Panc1 (cell line): ENCODE data around the gene GPC6. TPM values are rescaled to one million over a fixed set of nuclear protein-coding genes. Genes with fewer than 3 reads are reported as not detected.

Experiments used
- ATAC-seq: fragments of 200-7000 bp; cut with Tn5 transposase; 2 replicates; pipeline ENCODE4 v1.9.1; 2020; ENCODE audit warnings: mild to moderate bottlenecking, moderate library complexity
- BruUV-seq: library from RNA; stranded (reverse); fragments of 400-500 nt; replicated peaks from 2 replicates; lab custom pipeline; 2021; lab: Mats Ljungman, UMichigan
- CTCF ChIA-PET: fragments of 300-600 bp; sonication (Branson Sonifier 250); formaldehyde crosslinking; loops from one replicate; lab custom pipeline; 2022; ENCODE audit warnings: antibody characterized with exemption; lab: Charles Lee
- POLR2A ChIA-PET: fragments of 300-600 bp; sonication (Branson Sonifier 250); formaldehyde crosslinking; loops from one replicate; lab custom pipeline; 2022; ENCODE audit warnings: antibody characterized with exemption; lab: Charles Lee
- DNase-seq: peaks from one replicate; pipeline ENCODE4 v3.0.0-alpha.2; 2010; ENCODE audit warnings: low read depth, low spot score
- H3K27ac ChIP-seq: 2 replicates; pipeline ENCODE4 v1.5.1; 2011; ENCODE audit warnings: mild to moderate bottlenecking, low read length, inconsistent platforms
- H3K27me3 ChIP-seq: fragments of 200-500 bp; sonication (Bioruptor generic); 2 replicates; pipeline ENCODE4 v1.6.0; 2014; ENCODE audit warnings: low read length, inconsistent platforms; ENCODE audit not compliant: control insufficient read depth, insufficient read depth
- H3K36me3 ChIP-seq: fragments of 200-500 bp; sonication (Bioruptor generic); 2 replicates; pipeline ENCODE4 v1.5.1; 2014; ENCODE audit warnings: inconsistent platforms, mild to moderate bottlenecking, low read length, moderate library complexity; ENCODE audit not compliant: control insufficient read depth, insufficient read depth
- H3K4me1 ChIP-seq: 2 replicates; pipeline ENCODE4 v1.5.1; 2011; ENCODE audit warnings: inconsistent platforms, mild to moderate bottlenecking, low read length, moderate library complexity; ENCODE audit not compliant: control insufficient read depth, insufficient read depth
- H3K4me3 ChIP-seq, 2 experiments: 2 replicates each; pipeline ENCODE4 v1.5.1; 2011 to 2012; ENCODE audit warnings: low read depth in 2 of 2, low read length in 2 of 2, mild to moderate bottlenecking in 2 of 2, inconsistent platforms in 1 of 2, moderate library complexity in 1 of 2
- H3K9me3 ChIP-seq: fragments of 200-500 bp; sonication (Bioruptor generic); 2 replicates; pipeline ENCODE4 v1.5.1; 2014; ENCODE audit warnings: low read depth, mild to moderate bottlenecking, inconsistent platforms, low read length, moderate library complexity; ENCODE audit not compliant: control insufficient read depth, insufficient read depth
- POLR2AphosphoS5 ChIP-seq: IDR thresholded peaks from 2 replicates; pipeline ENCODE4 v1.6.1; 2012; ENCODE audit warnings: mild to moderate bottlenecking, low read depth, low read length, moderate library complexity
- SIN3A ChIP-seq: IDR thresholded peaks from 2 replicates; pipeline ENCODE4 v1.6.1; 2012; ENCODE audit warnings: low read depth, mild to moderate bottlenecking, low read length, moderate library complexity, borderline replicate concordance; ENCODE audit not compliant: insufficient read depth
- TCF7L2 ChIP-seq: IDR thresholded peaks from 2 replicates; pipeline ENCODE4 v1.6.1; 2011; ENCODE audit warnings: mild to moderate bottlenecking, low read depth, low read length, inconsistent platforms
- in situ Hi-C: cut with HindIII; loops from 2 replicates; pipeline ENCODE4 v1.10.0; 2016; ENCODE audit warnings: low sequenced_read_pairs, low pct_unique_long_range_greater_than_20kb
- intact Hi-C: fragments of 100-400 bp; cut with micrococcal nuclease; formaldehyde crosslinking; loops from one replicate; pipeline ENCODE4 v1.10.0; 2022; ENCODE audit not compliant: unreplicated experiment
- total RNA-seq: library from RNA; stranded (reverse); gene quantifications from one replicate; pipeline ENCODE4 v1.2.1, GENCODE V29; 2021; ENCODE audit not compliant: unreplicated experiment
- TF ChIP-seq, protein P1 (sequence below): fragments of 450-650 bp; IDR thresholded peaks from 2 replicates; pipeline ENCODE4 v1.5.1; 2017; ENCODE audit warnings: mild to moderate bottlenecking
- TF ChIP-seq, protein P2 (sequence below), 2 experiments: IDR thresholded peaks; 2 replicates each; pipeline ENCODE4 v1.6.1; 2011 to 2012; ENCODE audit warnings: low read depth in 2 of 2, control low read depth in 1 of 2, low read length in 1 of 2, mild to moderate bottlenecking in 1 of 2, moderate library complexity in 1 of 2; ENCODE audit not compliant: insufficient read depth in 1 of 2

The GPC6 gene
- total RNA-seq, 1 experiment from 2014 or later, result 4.8 TPM

DNA sequence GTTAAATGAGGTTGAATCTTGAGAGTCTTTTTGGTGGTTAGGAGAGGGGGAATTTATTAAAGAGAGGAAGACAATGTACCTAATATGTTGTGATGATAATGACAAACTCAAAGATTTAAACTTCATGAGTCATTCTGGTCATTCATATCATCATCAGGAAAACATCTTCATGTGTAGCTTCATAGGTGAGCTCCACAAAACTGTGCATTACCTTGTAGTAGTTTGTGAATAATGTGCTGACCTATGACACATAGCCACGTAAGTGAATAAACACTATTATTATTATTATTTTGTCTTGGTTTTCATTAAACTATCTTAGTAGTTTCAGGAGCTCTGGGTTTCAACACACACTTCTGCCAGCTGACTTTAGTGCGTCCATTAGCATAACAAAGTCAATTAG lies 997 bp upstream of the GPC6 start:
- ChIA-PET POLR2A (no interaction called here), CTCF (no interaction called here)
- no peak for DNase-seq
- intact Hi-C loops (loop anchor here (10.0 kb wide), 1 partner anchor 1139 kb away; no protein-coding TSS in a partner anchor), in situ Hi-C loops (no loop called here)
- no peak for ATAC-seq
- H3K27ac ChIP-seq, result no peak overlapping the region
- no peaks in the 10 kb centered on the region; the same call in none of the 2 replicates for H3K27me3 ChIP-seq
- H3K4me3 ChIP-seq, result no peak overlapping the region
- no peaks in the 10 kb centered on the region for H3K4me1 ChIP-seq
- no TSS peak for BruUV-seq
- no peak for TF ChIP-seq TCF7L2
- no peak for TF ChIP-seq POLR2AphosphoS5
- no peak for TF ChIP-seq SIN3A
- TF ChIP-seq, protein P1, sequence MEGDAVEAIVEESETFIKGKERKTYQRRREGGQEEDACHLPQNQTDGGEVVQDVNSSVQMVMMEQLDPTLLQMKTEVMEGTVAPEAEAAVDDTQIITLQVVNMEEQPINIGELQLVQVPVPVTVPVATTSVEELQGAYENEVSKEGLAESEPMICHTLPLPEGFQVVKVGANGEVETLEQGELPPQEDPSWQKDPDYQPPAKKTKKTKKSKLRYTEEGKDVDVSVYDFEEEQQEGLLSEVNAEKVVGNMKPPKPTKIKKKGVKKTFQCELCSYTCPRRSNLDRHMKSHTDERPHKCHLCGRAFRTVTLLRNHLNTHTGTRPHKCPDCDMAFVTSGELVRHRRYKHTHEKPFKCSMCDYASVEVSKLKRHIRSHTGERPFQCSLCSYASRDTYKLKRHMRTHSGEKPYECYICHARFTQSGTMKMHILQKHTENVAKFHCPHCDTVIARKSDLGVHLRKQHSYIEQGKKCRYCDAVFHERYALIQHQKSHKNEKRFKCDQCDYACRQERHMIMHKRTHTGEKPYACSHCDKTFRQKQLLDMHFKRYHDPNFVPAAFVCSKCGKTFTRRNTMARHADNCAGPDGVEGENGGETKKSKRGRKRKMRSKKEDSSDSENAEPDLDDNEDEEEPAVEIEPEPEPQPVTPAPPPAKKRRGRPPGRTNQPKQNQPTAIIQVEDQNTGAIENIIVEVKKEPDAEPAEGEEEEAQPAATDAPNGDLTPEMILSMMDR, result no peak
- TF ChIP-seq, protein P2, sequence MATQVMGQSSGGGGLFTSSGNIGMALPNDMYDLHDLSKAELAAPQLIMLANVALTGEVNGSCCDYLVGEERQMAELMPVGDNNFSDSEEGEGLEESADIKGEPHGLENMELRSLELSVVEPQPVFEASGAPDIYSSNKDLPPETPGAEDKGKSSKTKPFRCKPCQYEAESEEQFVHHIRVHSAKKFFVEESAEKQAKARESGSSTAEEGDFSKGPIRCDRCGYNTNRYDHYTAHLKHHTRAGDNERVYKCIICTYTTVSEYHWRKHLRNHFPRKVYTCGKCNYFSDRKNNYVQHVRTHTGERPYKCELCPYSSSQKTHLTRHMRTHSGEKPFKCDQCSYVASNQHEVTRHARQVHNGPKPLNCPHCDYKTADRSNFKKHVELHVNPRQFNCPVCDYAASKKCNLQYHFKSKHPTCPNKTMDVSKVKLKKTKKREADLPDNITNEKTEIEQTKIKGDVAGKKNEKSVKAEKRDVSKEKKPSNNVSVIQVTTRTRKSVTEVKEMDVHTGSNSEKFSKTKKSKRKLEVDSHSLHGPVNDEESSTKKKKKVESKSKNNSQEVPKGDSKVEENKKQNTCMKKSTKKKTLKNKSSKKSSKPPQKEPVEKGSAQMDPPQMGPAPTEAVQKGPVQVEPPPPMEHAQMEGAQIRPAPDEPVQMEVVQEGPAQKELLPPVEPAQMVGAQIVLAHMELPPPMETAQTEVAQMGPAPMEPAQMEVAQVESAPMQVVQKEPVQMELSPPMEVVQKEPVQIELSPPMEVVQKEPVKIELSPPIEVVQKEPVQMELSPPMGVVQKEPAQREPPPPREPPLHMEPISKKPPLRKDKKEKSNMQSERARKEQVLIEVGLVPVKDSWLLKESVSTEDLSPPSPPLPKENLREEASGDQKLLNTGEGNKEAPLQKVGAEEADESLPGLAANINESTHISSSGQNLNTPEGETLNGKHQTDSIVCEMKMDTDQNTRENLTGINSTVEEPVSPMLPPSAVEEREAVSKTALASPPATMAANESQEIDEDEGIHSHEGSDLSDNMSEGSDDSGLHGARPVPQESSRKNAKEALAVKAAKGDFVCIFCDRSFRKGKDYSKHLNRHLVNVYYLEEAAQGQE (IDR thresholded peaks at IDR 0.05; ENCODE audit: insufficient read depth in 1 of 2, low read depth in 2 of 2, low read length in 1 of 2), result no peak
- H3K9me3 ChIP-seq, result no peaks in the 10 kb centered on the region
- no peaks in the 10 kb centered on the region for H3K36me3 ChIP-seq

DNA sequence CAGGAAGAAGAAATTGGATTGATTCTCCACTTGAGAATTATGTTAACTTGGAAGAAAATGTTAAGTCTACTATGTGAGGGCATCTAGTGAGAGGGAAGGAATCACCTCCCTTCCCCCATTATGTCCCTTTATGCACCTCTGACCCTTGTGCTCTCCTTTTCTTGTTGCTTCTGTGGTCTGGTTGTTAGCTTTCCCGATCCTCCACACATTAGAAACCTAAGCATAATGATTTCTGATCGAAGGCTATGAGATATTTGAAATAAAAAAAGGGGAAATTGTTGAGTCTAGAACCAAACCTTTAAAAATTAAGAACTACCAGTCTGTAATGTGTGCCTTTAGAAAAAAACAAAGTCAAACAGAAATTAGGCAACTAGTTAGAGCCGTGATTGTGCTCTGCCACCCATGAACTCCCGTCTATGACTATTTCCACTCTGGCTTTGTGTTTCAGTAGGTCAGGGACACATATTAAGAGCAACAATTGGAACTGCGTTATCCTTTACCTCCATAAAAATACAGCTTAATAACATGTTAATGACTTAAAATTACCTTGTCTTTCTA lies 463 bp upstream of the GPC6 start:
- no TSS peak for BruUV-seq
- intact Hi-C loops (loop anchor here (10.0 kb wide), 1 partner anchor 1139 kb away; no protein-coding TSS in a partner anchor), in situ Hi-C loops (no loop called here)
- POLR2A ChIA-PET, result no interaction called here
- CTCF ChIA-PET, result no interaction called here
- no peaks in the 10 kb centered on the region for H3K36me3 ChIP-seq
- H3K27ac ChIP-seq, result peak overlapping the region; percentile 51; the same call in 1 of the 2 replicates
- DNase-seq, result no peak
- no peaks in the 10 kb centered on the region for H3K4me1 ChIP-seq
- no peaks in the 10 kb centered on the region for H3K9me3 ChIP-seq
- H3K4me3 ChIP-seq, result peak overlapping the region; percentile 57 to 60; a peak in 3 of 4 replicates
- H3K27me3 ChIP-seq, result no peaks in the 10 kb centered on the region; the same call in none of the 2 replicates
- no peak for ATAC-seq
- TF ChIP-seq, protein P1, result no peak
- TF ChIP-seq TCF7L2, result no peak
- TF ChIP-seq, protein P2 (IDR thresholded peaks at IDR 0.05; ENCODE audit: insufficient read depth in 1 of 2, low read depth in 2 of 2, low read length in 1 of 2), result no peak
- TF ChIP-seq POLR2AphosphoS5, result no peak
- no peak for TF ChIP-seq SIN3A
